PC-3 (cell line): ENCODE data around the gene GAA. TPM values are rescaled to one million over a fixed set of nuclear protein-coding genes. Genes with fewer than 3 reads are reported as not detected.

ENCODE experiments used
- ATAC-seq: fragments of 200-7000 bp; cut with Tn5 transposase; 2 replicates; pipeline ENCODE4 v1.9.1; 2020; ENCODE audit warnings: mild to moderate bottlenecking, moderate library complexity
- BruUV-seq: library from RNA; stranded (reverse); fragments of 400-500 nt; replicated peaks from 2 replicates; lab custom pipeline; 2021; lab: Mats Ljungman, UMichigan
- CTCF ChIA-PET: fragments of 300-600 bp; sonication (Branson Sonifier 250); formaldehyde crosslinking; loops from one replicate; lab custom pipeline; 2022; ENCODE audit warnings: antibody characterized with exemption; lab: Charles Lee
- POLR2A ChIA-PET: fragments of 300-600 bp; sonication (Branson Sonifier 250); formaldehyde crosslinking; loops from one replicate; lab custom pipeline; 2022; ENCODE audit warnings: antibody characterized with exemption; ENCODE audit not compliant: unreplicated experiment; lab: Charles Lee
- DNase-seq: peaks from one replicate; pipeline ENCODE4 v3.0.0-alpha.2; 2015
- H2AFZ ChIP-seq: fragments of 300-600 bp; sonication (generic); 2 replicates; pipeline ENCODE4 v1.6.0; 2016; ENCODE audit warnings: antibody characterized with exemption, low read length
- H3F3A ChIP-seq: fragments of 300-600 bp; sonication (generic); one replicate; pipeline ENCODE4 v1.6.0; 2017; ENCODE audit warnings: antibody characterized with exemption, low read length, control low read depth, mild to moderate bottlenecking; ENCODE audit not compliant: unreplicated experiment
- H3K27ac ChIP-seq: fragments of 300-600 bp; sonication (generic); 2 replicates; pipeline ENCODE4 v1.5.1; 2016; ENCODE audit warnings: mild to moderate bottlenecking, low read length
- H3K27me3 ChIP-seq: fragments of 300-600 bp; sonication (generic); 2 replicates; pipeline ENCODE4 v1.6.1; 2016; ENCODE audit warnings: low read length, mixed read lengths
- H3K36me3 ChIP-seq: fragments of 300-600 bp; sonication (generic); 2 replicates; pipeline ENCODE4 v1.6.1; 2016; ENCODE audit warnings: low read depth, mixed run types, low read length, mixed read lengths
- H3K4me1 ChIP-seq: fragments of 300-600 bp; sonication (generic); 2 replicates; pipeline ENCODE4 v1.5.1; 2016; ENCODE audit warnings: low read length; ENCODE audit not compliant: insufficient read depth
- H3K4me2 ChIP-seq: fragments of 300-600 bp; sonication (generic); 2 replicates; pipeline ENCODE4 v1.6.0; 2016; ENCODE audit warnings: low read length
- H3K4me3 ChIP-seq: fragments of 300-600 bp; sonication (generic); 2 replicates; pipeline ENCODE4 v1.5.1; 2016; ENCODE audit warnings: mild to moderate bottlenecking, low read length, mixed read lengths
- H3K79me2 ChIP-seq: fragments of 300-600 bp; sonication (generic); 2 replicates; pipeline ENCODE4 v1.6.1; 2017; ENCODE audit warnings: low read length, mixed read lengths
- H3K9ac ChIP-seq: fragments of 300-600 bp; sonication (generic); 2 replicates; pipeline ENCODE4 v1.6.0; 2016; ENCODE audit warnings: mild to moderate bottlenecking, low read length
- H3K9me2 ChIP-seq: fragments of 300-600 bp; sonication (generic); replicated peaks from 2 replicates; pipeline ENCODE4 v1.6.1; 2016; ENCODE audit warnings: mixed run types, low read length, mixed read lengths
- H3K9me3 ChIP-seq: fragments of 300-600 bp; sonication (generic); 2 replicates; pipeline ENCODE4 v1.6.1; 2016; ENCODE audit warnings: low read length, mixed read lengths
- H4K20me1 ChIP-seq: fragments of 300-600 bp; sonication (generic); 2 replicates; pipeline ENCODE4 v1.6.1; 2016; ENCODE audit warnings: low read length, mixed read lengths
- EZH2 ChIP-seq: fragments of 300-600 bp; sonication (generic); IDR thresholded peaks from one replicate; pipeline ENCODE4 v1.6.1; 2017; ENCODE audit warnings: antibody characterized with exemption, mild to moderate bottlenecking, low read length; ENCODE audit not compliant: unreplicated experiment
- EZH2phosphoT487 ChIP-seq: fragments of 300-600 bp; sonication (generic); IDR thresholded peaks from 2 replicates; pipeline ENCODE4 v1.6.1; 2018; ENCODE audit warnings: mild to moderate bottlenecking, antibody characterized with exemption, low read length, borderline replicate concordance
- intact Hi-C: fragments of 100-400 bp; cut with micrococcal nuclease; formaldehyde crosslinking; loops from 2 replicates; pipeline ENCODE4 v1.9.0; 2023
- total RNA-seq: library from RNA; depleted of rRNA; stranded (reverse); fragments of >200 nt; gene quantifications from 2 replicates; pipeline ENCODE4 v1.2.3, GENCODE V29; 2014
- TF ChIP-seq, protein P1 (sequence below): fragments of 300-600 bp; sonication (generic); conservative IDR thresholded peaks from 2 replicates; pipeline ENCODE4 v1.5.1; 2017; ENCODE audit warnings: antibody characterized with exemption, low read depth, mild to moderate bottlenecking, low read length

GAA gene
- total RNA-seq, 1 experiment from 2014 or later, result 76.2 TPM

- H3K4me3 ChIP-seq, result no peak overlapping the region
- H3K4me1 ChIP-seq, result peaks cover 13% of the 10 kb centered on the region; the same call in 1 of the 2 replicates
- ChIA-PET POLR2A (no interaction called here), CTCF (no interaction called here)
- no peak overlapping the region for H3K27ac ChIP-seq
- H4K20me1 ChIP-seq, result no peaks in the 10 kb centered on the region
- no peaks in the 10 kb centered on the region for H3K36me3 ChIP-seq
- peak; percentile 34; the same call in 1 of the 2 replicates for ATAC-seq
- H3K9ac ChIP-seq, result 0 out of 2 replicates have a peak overlapping the region, but pooled peaks have one; percentile 2
- peak overlapping the region; percentile 78 for H2AFZ ChIP-seq
- no TSS peak for BruUV-seq
- peak overlapping the region; percentile 56 for H3K4me2 ChIP-seq
- DNase-seq, result no peak
- H3K27me3 ChIP-seq, result no peaks in the 10 kb centered on the region
- no peaks in the 10 kb centered on the region for H3K9me2 ChIP-seq
- H3F3A ChIP-seq, result no peaks in the 10 kb centered on the region
- H3K79me2 ChIP-seq, result no peaks in the 10 kb centered on the region
- H3K9me3 ChIP-seq, result no peaks in the 10 kb centered on the region
- intact Hi-C loops, result no loop called here
- TF ChIP-seq, protein P1, sequence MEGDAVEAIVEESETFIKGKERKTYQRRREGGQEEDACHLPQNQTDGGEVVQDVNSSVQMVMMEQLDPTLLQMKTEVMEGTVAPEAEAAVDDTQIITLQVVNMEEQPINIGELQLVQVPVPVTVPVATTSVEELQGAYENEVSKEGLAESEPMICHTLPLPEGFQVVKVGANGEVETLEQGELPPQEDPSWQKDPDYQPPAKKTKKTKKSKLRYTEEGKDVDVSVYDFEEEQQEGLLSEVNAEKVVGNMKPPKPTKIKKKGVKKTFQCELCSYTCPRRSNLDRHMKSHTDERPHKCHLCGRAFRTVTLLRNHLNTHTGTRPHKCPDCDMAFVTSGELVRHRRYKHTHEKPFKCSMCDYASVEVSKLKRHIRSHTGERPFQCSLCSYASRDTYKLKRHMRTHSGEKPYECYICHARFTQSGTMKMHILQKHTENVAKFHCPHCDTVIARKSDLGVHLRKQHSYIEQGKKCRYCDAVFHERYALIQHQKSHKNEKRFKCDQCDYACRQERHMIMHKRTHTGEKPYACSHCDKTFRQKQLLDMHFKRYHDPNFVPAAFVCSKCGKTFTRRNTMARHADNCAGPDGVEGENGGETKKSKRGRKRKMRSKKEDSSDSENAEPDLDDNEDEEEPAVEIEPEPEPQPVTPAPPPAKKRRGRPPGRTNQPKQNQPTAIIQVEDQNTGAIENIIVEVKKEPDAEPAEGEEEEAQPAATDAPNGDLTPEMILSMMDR, result no peak
- TF ChIP-seq EZH2phosphoT487, result no peak
- TF ChIP-seq EZH2, result no peak
Measured at GRCh38 chr17:80071116-80071841, 30.1 kb upstream of the GAA start.

DNA sequence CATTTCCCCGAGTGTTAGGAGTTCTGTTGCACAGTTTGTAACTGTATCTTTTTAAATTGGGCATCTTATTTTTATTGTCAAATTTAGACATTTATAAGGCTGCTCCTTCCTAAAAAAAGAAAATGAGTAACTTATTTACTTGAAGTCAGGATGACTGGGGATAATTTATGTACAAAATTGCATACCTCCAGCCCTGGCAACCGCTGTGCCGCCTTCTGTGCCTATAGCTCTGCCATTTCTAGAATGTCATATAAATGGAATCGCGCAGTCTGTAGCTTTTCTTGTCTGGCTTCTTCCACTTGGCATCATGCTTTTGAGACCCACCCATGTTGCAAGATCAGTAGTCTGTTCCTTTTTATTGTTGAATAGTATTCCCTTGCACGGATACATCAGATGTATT lies 29.0 kb upstream of the GAA start:
- H3K4me3 ChIP-seq, result no peak overlapping the region
- no peak overlapping the region for H3K4me2 ChIP-seq
- no peak overlapping the region for H3K27ac ChIP-seq
- H3K9me3 ChIP-seq, result no peaks in the 10 kb centered on the region
- no peaks in the 10 kb centered on the region for H3F3A ChIP-seq
- H4K20me1 ChIP-seq, result no peaks in the 10 kb centered on the region
- peaks cover 9% of the 10 kb centered on the region; the same call in 1 of the 2 replicates for H3K4me1 ChIP-seq
- H3K27me3 ChIP-seq, result no peaks in the 10 kb centered on the region
- intact Hi-C loops, result no loop called here
- no TSS peak for BruUV-seq
- DNase-seq (no peak), ATAC-seq (no peak)
- H2AFZ ChIP-seq, result no peak overlapping the region
- H3K9me2 ChIP-seq, result no peaks in the 10 kb centered on the region
- CTCF ChIA-PET, result no interaction called here
- H3K79me2 ChIP-seq, result no peaks in the 10 kb centered on the region
- no peaks in the 10 kb centered on the region for H3K36me3 ChIP-seq
- H3K9ac ChIP-seq, result no peak overlapping the region
- TF ChIP-seq, protein P1, result no peak
- TF ChIP-seq EZH2phosphoT487, result no peak
- TF ChIP-seq EZH2, result no peak
- POLR2A ChIA-PET, result no interaction called here

DNA sequence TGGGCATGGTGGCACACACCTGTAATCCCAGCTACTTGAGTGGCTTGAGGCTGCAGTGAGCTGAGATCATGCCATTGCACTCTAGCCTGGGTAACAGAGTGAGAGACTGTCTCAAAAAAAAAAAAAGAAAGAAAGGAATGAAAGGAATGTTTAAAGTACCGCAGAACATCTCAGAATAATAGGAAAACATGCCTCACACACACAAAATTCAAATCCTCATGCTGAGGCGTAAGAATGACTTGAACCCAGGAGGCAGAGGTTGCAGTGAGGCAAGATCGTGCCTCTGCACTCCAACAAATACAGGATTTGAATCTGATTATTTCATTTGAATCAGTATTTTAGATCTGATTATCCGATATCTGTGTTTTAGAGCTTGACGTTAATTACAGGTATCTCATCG lies 21.3 kb upstream of the GAA start:
- POLR2A ChIA-PET, result no interaction called here

More for the DNA sequence above, 21.3 kb upstream of the GAA start:
- 0 out of 2 replicates have a peak, but pooled peaks cover 3% of the 10 kb centered on the region for H3K4me1 ChIP-seq
- no peaks in the 10 kb centered on the region for H3K27me3 ChIP-seq
- H3K9me3 ChIP-seq, result no peaks in the 10 kb centered on the region
- BruUV-seq, result no TSS peak
- H3K4me3 ChIP-seq, result no peak overlapping the region
- H4K20me1 ChIP-seq, result no peaks in the 10 kb centered on the region
- no peaks in the 10 kb centered on the region for H3K9me2 ChIP-seq
- DNase-seq (no peak), ATAC-seq (no peak)
- intact Hi-C loops, result loop anchor here (5.0 kb wide), 1 partner anchor 73 kb away; no protein-coding TSS in a partner anchor
- H3K27ac ChIP-seq, result no peak overlapping the region
- no peak overlapping the region for H3K9ac ChIP-seq
- H3K4me2 ChIP-seq, result no peak overlapping the region
- no peaks in the 10 kb centered on the region for H3K79me2 ChIP-seq
- no peak overlapping the region for H2AFZ ChIP-seq
- no peaks in the 10 kb centered on the region for H3F3A ChIP-seq
- CTCF ChIA-PET, result interaction anchor here (0.6 kb wide), 1 partner anchor 85 kb away, joined by 5 read pairs; no protein-coding TSS in a partner anchor
- no peak for TF ChIP-seq EZH2
- no peaks in the 10 kb centered on the region for H3K36me3 ChIP-seq
